HG03060 (cell line): ENCODE measurements around the gene SIK2.

Experiments
- ATAC-seq: cut with Tn5 transposase; IDR thresholded peaks from one replicate; pipeline ENCODE4 v1.9.1; 2021; ENCODE audit warnings: low read depth, moderate number of reproducible peaks; ENCODE audit not compliant: unreplicated experiment

The SIK2 gene

GRCh38 chr11:111724615-111725129 lies 122.4 kb downstream of the SIK2 start:
- no peak for ATAC-seq

DNA sequence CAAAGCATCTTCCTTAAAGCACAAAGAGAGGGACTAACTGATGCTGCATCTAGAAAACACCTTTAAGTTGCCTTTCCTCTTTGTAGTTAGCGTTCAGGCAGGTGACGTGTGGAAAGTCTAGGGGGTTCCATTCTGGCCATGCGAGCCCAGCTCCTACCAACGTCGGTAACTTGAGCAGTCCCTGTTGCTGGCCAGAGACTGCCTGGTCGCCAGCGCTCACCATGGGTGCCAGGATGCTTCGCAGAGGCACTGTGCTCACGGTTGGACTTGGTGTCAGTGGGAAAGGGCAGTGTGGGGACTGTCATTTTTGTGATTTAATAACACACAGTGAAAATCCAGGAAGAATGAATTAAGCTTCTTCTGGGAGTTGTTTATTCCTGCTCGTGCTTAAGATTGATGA lies 123.4 kb downstream of the SIK2 start:
- ATAC-seq, result no peak

DNA sequence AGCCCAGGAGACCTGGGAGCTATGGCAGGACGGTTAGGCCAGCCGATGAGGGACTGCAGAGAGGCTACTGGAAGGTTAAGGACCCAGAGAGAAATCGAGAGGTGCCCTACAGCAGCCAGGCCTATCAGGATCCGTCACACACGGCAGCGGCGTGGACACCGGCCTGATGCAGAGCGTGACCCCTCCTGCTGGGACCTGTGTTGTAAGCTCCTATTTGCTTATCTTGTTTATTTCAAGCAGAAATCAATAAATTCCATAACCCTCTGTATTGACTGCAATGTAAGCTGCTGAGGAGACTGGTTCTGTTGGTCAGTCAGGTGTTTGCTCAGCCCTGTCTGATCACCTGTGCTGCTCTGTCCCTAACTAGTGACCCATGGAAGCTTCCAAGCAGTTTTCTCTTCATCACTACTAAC lies 124.1 kb downstream of the SIK2 start:
- ATAC-seq, result no peak

DNA sequence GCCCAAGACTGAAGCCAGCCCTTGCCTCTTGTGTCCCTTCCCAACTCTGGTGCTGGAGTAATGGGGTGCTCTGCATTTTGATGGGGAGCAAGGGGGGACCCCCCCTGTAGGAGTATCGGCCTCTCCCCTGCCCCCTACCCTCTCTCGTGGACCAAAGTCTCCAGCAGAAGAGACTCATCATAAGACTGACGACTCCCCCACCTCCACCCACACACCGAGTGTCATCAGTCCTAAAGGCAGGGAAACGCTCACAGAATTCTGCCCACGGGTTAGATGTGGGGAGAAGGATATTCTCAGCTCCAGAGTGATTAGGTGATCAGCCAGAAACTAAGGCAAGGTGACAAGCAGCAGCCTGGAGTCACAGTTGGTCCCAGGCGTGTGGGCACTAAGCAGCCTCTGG lies 125.2 kb downstream of the SIK2 start:
- ATAC-seq, result no peak

GRCh38 chr11:111729071-111729830 lies 127.0 kb downstream of the SIK2 start:
- ATAC-seq, result no peak

- ATAC-seq, result no peak
These were observed 127.6 kb downstream of the SIK2 start for GRCh38 chr11:111729831-111730311.

- no peak for ATAC-seq
These were observed 128.8 kb downstream of the SIK2 start for GRCh38 chr11:111730871-111731591.

DNA sequence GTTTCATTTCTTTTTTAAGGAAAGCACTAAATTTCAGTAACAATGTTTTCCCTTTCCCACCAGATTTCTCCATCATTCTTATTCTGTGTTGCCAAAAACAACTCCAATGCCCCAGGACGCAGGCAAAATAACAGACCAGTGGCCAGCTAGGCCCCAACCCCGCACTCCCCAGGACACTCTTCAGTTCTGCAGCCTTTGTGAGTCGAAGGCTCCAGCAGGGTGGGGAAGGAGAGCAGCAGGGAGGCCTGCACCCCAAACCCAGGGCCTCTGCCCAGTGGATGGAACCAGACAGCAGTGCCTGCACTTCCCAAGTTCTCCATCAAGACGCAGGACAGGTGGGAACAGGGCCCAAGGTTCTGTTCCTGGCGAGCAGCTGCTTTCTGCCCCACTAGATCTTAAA lies 129.6 kb downstream of the SIK2 start:
- ATAC-seq, result no peak

- ATAC-seq, result no peak
These were observed 130.8 kb downstream of the SIK2 start for GRCh38 chr11:111733016-111733415.

DNA sequence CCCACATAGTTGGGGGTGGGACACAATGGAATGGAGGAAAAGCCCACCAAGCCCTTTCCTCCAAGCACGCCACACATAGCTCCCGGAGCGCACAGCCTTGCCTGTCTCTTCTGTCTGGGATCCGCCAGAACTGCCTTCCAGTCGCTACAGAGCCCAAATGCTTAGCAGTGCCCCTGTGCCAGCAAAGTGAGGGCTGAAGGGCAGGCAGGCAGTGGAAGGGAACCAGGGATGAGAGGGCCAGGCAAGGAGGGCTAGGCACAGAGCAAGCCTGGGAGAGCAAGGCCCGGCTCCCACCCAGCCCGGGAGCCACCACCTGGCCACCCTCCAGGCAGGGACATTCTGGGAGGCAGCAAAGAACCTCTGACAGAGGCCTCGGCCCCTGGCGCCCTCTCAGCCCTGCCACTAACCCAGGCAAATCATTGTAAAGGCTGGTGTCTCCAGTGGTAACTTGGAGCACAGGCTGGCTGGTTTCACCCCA lies 131.4 kb downstream of the SIK2 start:
- no peak for ATAC-seq

DNA sequence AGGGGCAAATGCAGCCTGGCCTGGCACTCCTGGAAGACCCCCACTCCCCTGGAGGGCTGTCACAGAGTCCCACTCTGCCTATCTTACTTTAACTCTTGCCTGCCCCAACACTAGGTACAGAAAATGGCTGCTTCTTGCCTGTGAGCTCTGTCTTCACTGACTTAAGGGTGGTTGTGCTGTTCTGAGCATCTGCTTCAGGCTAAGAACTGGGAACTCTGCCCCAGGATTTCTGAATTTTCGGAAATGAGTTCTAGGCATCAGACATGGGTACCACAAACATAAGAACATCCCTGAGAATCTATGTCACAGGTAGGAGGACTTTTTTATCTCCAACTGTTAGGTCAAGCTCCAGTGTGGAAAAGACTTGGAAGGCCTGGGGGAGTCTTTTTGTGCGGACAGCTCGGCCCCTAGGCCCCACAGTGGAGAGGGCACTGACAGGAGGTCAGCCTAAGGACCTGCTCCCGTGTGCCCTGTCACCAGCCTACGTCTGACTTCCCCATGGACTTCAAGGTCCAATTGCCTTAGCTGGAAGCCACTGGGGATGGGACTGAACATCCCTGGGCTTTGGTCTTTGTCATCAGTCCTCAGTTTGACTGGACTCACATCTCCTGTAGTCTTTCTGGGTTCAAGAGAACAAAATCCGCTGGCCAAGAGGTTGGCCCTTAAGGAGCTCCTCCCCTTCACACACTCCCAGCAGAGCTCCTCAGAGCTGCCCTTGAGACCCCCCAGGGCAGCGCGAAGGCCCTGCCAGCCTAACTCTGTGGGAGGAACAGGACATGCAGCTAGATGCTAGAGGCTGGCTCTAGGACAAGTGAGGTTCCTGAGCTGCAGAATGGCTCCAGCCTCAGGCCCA lies 132.1 kb downstream of the SIK2 start:
- ATAC-seq, result no peak

DNA sequence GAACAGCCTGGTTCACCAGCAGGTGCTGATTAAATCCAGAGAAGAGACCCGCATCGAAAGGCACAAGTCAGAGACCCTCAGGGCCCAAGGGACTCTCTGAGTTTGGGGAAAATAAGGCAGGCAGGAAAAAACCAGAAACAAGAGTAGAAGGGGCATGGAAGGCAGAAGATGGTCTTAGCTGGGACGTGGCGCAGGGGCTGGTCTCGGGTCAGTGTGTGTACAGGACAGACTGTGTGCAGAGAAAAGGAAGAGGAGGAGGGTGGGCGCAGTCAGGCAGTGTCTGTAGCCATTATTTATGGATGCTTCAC lies 132.7 kb downstream of the SIK2 start:
- ATAC-seq, result no peak

DNA sequence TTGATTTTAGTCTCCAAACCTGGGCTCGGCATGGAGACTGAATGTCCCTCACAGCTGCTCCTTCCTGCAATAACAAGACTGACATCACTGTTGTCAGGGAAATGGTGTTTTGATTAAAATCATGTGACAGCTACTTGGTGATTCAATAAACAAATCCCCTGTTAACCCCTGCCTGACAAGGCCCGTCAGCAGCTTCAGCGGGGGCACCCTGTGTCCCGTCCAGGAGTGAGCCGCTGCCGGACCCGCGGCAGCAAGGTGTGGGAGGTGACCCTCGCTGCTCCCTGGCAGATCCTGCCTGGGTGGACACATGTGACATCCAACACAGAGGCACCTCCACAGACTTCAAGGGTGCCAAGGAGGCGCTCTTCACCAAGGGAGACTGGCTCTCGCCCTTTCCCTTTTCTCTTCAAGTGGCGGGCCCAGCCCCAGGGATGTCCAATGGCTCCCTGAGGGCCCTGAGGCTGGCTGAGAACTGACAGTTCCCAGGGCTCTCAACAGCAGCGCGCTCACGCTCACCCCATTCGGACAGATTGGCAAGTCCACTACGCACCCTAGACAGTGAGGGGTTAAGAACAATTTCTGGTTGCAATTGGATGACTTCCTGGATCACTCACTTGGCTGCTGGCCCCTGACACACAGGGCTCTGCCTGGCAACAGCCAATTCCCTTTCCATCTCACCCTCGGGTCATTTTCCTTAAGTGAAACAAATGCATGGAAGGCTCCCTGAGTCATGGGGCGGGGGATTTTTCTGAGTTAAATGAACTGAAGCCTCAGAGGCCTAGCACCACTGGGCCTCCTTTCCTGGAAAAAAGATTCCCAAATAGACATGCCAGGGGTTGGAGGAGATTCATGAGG lies 133.2 kb downstream of the SIK2 start:
- ATAC-seq, result no peak

- no peak for ATAC-seq
These were observed 133.9 kb downstream of the SIK2 start for GRCh38 chr11:111736181-111736590.

GRCh38 chr11:111736621-111737443 lies 134.6 kb downstream of the SIK2 start:
- ATAC-seq, result no peak

- ATAC-seq, result no peak
These were observed 135.4 kb downstream of the SIK2 start for GRCh38 chr11:111737444-111738210.

GRCh38 chr11:111739299-111739698 lies 137.1 kb downstream of the SIK2 start:
- ATAC-seq, result no peak

DNA sequence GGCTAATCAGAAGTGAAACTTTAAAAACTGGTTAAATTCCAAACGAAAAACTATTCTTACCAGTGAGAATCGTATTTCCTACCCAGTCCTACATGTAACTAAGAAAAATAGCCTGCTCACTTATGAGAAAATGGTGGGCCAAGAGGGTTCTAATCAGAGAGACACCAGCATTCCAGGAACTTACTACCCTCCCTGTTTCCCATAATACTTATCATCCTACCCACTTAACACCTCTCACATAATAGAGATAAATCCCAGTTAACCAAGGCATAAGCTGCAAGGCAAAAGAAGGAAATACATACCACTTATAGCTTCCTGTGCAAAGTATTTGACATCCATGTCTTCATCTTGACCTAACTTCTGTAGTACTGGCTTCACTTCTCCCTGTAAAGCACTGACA lies 139.5 kb downstream of the SIK2 start:
- ATAC-seq, result no peak
